ENCODE measurements around the gene DROSHA.
"Not testable (repeated sequence)": the region's sequence is repeated elsewhere in the genome, so short reads cannot be mapped to it uniquely, and the experiment has no call there.

The DROSHA gene, protein sequence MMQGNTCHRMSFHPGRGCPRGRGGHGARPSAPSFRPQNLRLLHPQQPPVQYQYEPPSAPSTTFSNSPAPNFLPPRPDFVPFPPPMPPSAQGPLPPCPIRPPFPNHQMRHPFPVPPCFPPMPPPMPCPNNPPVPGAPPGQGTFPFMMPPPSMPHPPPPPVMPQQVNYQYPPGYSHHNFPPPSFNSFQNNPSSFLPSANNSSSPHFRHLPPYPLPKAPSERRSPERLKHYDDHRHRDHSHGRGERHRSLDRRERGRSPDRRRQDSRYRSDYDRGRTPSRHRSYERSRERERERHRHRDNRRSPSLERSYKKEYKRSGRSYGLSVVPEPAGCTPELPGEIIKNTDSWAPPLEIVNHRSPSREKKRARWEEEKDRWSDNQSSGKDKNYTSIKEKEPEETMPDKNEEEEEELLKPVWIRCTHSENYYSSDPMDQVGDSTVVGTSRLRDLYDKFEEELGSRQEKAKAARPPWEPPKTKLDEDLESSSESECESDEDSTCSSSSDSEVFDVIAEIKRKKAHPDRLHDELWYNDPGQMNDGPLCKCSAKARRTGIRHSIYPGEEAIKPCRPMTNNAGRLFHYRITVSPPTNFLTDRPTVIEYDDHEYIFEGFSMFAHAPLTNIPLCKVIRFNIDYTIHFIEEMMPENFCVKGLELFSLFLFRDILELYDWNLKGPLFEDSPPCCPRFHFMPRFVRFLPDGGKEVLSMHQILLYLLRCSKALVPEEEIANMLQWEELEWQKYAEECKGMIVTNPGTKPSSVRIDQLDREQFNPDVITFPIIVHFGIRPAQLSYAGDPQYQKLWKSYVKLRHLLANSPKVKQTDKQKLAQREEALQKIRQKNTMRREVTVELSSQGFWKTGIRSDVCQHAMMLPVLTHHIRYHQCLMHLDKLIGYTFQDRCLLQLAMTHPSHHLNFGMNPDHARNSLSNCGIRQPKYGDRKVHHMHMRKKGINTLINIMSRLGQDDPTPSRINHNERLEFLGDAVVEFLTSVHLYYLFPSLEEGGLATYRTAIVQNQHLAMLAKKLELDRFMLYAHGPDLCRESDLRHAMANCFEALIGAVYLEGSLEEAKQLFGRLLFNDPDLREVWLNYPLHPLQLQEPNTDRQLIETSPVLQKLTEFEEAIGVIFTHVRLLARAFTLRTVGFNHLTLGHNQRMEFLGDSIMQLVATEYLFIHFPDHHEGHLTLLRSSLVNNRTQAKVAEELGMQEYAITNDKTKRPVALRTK (N-terminal part only)

GRCh38 chr5:31531888-31532547 lies at the start of gene DROSHA, which contains the start of gene C5orf22:
Gene DROSHA, minus strand, starts transcription at chr5:31532093. Its CDS starts 3,034 bp downstream, at chr5:31529059.
Gene C5orf22, plus strand, starts transcription at chr5:31532301. Its CDS starts 92 bp downstream, at chr5:31532393.
- DNase-seq = peak; percentile 88 to 97

DNA sequence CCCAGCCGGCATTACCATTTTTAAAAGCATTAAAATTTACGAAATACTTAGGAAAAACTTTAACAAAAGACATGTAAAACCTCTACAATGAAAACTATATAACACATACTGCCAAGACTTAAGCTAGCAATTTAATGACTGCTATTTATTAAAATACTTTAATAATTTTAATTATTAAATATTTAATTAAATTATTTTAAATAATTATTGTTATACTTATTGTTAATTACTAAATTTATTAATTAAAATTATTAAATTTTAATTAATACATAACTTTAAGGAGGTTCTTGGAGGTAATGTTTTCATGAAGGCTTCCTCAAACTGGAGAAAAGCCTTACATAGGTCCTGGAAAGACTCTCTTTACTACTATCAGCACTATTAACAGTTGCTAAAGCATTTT lies 47.7 kb upstream of the DROSHA start:
- no peak for DNase-seq

- DNase-seq = no peak
Observed at GRCh38 chr5:31577438-31577837, 45.5 kb upstream of the DROSHA start.

DNA sequence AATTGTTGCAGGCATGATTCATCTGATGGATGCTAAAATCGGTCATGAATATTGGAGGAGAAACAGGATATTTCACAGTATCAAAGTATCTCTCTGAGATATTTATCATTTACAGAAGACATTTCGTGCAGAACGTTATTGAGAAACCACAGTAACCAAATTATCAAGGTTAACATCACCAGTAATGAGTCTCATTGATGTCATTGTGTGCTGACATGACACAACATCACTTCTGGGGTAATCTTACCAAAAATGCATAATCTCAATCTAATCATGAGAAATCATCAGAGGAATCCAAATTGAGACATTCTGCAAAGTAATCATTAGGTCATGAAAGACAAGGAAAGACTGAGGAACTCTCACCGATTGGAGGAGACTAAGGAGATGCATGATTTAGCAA lies 42.9 kb upstream of the DROSHA start:
- DNase-seq = no peak

- DNase-seq = no peak
Observed at GRCh38 chr5:31573494-31574142, 41.7 kb upstream of the DROSHA start.

DNA sequence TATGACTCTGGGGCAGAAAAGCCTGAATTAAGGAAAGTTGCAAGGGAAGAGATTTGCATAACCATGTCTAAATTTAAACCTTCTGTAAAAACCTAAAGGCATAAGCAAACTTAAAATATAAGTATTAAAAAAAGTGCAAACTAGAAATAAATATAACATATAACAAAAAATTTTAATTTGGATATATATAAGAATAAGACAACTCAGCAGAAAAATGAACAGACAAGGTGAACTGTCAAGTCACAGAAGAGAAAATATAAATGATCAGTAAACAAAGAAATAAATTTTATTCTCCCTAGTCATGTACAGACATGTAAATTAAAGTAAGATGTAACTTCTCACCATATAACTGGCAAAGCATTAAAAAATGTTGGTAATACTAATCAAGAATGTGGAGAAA lies 37.2 kb upstream of the DROSHA start:
- DNase-seq = no peak

- DNase-seq = no peak
Observed at GRCh38 chr5:31568302-31568835, 36.5 kb upstream of the DROSHA start.

DNA sequence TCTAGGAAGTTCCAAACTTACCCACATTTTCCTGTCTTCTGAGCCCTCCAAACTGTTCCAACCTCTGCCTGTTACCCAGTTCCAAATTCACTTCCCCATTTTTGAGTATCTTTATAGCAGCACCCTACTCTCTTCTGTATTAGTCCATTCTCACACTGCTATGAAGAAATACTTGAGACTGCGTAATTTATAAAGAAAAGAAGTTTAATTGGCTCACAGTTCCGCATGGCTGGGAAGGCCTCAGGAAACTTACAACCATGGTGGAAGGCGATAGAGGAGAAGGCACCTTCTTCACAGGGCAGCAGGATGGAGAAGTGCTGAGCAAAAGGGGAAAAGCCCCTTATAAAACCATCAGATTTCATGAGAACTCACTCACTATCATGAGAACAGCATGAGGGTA lies 34.5 kb upstream of the DROSHA start:
- not testable (repeated sequence) for DNase-seq

DNA sequence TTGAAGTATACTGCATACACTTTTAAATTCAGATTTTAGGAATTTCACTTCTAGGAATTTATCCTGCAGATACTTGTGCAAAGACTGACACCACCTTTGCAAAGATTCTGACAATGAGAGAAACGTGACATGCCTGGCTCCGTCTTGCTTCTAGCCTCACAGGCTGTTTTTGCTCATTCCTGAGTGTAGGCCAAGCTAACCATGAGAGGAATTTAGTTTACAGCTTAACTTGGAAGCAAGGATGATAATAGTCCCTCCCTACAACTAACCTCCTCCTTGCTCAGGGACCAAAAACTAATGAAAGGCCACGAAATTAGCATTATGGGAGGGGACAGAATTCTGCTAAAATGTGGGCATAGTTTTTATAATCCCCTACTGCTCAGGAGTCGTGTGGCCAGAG lies 31.3 kb upstream of the DROSHA start:
- no peak for DNase-seq

DNA sequence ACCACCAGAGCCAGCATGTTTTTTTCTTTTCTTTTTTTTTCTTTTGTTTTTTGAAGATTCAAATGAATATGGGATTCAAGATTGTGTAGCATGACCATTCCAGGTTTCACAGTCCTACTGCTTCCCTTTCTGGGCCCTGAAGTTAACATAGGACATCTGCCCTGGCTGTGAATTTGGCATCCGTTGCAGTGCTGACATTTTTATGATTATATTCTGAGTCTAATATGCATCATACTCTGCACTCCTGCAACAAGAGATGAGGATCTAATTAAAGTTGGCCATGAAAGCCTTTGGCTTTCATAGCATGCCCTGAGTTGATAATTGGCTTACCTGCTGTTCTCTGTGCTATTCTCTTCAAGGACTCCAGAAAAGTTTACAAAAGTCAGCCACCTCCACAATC lies 30.1 kb upstream of the DROSHA start:
- no peak for DNase-seq

DNA sequence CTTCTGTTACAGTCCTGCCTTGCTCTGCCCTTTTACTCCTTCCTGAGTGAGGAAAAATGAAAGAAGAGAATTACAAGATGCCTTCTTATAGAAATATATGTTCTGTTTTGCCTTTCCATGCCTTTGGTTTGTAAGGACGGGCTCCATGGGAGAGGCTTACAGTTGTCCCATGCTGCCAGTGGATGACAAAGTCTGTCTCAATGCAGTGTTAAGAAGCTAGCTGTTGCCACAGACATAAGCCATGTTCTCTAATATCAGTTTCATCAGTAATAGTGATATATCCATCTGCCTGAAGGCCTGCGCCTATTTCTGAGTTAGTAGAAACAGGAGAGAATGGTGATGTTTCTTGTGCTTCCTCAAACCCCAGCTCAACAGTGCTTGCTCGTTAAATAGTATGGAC lies 28.0 kb upstream of the DROSHA start:
- no peak for DNase-seq

GRCh38 chr5:31556461-31556860 lies 24.6 kb upstream of the DROSHA start:
- DNase-seq = no peak

GRCh38 chr5:31554552-31554951 lies 22.7 kb upstream of the DROSHA start:
- DNase-seq = no peak

DNA sequence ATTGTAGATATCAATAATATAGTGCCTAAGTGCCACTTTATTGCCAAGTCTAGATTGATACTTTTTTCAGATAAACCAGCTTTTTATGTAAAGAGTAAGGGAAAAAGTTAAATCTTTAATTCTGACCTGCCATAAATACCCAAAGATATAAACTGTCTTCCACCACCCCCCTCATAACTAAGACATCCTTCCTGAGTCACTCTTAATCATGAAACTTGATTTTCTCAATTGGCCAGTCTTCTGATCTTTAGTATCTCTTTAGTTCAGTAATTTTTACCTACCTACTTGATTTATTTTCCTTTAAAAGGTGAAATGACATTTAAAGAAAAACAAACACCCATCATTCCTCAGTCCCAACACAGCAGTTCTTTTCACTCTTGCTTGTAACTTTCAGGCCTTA lies 22.0 kb upstream of the DROSHA start:
- DNase-seq = no peak

DNA sequence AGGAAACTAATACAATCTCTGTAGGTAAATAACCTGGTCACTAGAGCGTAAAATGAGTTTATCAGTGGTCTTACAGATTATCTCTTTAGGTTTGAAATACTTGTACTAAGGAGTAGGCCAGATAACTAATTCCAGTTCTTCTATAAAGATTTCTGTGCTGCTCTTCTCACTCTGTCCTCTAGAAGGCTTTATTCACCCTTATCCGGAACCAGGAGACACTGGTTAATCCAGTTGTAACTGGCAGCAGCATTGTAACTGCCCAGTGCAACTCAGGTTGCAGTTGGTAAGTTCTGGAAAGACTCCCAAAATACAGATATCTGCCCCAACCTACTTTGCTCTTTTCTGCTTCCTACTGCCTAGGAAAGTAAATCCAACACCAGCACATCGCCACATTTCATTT lies 20.0 kb upstream of the DROSHA start:
- no peak for DNase-seq

GRCh38 chr5:31549114-31549513 lies 17.2 kb upstream of the DROSHA start:
- not testable (repeated sequence) for DNase-seq

- no peak for DNase-seq
Observed at GRCh38 chr5:31537851-31538250, 6.0 kb upstream of the DROSHA start.

- no peak for DNase-seq
Observed at GRCh38 chr5:31537349-31537748, 5.5 kb upstream of the DROSHA start.

- no peak for DNase-seq
Observed at GRCh38 chr5:31536873-31537272, 5.0 kb upstream of the DROSHA start.

GRCh38 chr5:31534527-31535046 lies 2.7 kb upstream of the DROSHA start:
- DNase-seq = no peak

GRCh38 chr5:31531543-31531887 lies 378 bp downstream of the DROSHA start:
- no peak for DNase-seq

All from NCI-H187 (cell line).